GM19351 (cell line): ENCODE measurements around the gene AFG3L2.

ENCODE experiments used
- ATAC-seq: cut with Tn5 transposase; IDR thresholded peaks from one replicate; pipeline ENCODE4 v1.9.1; 2021; ENCODE audit warnings: mild to moderate bottlenecking, moderate library complexity; ENCODE audit not compliant: unreplicated experiment

The AFG3L2 gene

DNA sequence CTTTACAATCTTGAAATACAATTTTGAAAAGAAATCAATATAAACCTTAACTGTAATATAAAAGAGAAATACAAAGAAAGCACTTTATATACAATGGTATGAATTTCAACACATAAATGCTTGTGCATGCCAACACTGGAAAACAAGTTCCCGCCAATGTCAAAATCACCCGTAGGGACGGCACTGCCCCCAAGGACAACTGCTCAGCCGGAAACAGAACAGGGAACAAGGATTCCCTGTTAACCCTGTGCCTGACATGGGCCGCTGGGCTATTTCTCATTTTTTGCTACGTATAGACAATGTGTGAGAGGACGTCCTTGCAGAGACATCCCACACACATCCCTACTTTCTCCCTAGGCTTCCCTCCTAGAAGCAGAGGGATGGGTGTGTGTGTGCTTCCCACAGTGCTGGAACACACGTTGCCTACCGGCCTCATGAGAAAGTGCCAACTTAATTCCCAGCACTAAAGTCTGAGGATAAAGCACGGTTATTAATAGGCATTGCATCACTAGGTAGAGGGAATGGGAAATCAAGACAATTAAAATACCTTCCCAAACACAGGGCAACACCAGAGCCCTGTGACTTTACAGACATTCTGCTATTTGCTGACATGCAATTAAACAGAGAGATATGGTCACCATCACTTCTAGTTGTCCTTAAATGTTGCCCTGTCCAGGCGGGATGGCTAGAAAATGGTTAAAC lies 14.4 kb downstream of the AFG3L2 start:
- ATAC-seq = no peak

- ATAC-seq = no peak
Measured at GRCh38 chr18:12361770-12362378, 15.2 kb downstream of the AFG3L2 start.

GRCh38 chr18:12359515-12359927 lies 17.5 kb downstream of the AFG3L2 start:
- ATAC-seq = no peak

DNA sequence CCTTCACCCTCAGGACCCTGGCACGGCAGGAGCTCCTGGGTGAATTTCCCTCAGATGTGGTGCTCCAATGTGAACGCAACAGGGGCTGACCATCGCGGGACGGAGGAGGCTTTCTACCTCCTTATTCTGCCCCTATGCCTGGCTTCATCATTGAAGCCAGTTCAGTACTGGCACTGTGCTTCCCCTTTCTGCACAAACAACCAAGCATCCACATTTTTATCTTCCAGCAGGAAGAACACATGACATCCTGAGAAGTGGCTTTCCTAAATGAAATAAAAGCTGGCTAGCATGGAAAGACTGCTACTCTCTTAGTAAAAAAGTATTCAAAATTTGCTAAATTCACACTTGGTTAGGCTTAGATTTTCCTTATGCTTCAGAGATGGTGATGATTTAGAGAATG lies 24.8 kb downstream of the AFG3L2 start:
- ATAC-seq = no peak

GRCh38 chr18:12347895-12348294 lies 29.1 kb downstream of the AFG3L2 start:
- ATAC-seq = no peak

GRCh38 chr18:12346240-12346565 lies 30.8 kb downstream of the AFG3L2 start:
- no peak for ATAC-seq

- ATAC-seq = no peak
Measured at GRCh38 chr18:12345491-12346239, 31.4 kb downstream of the AFG3L2 start.

DNA sequence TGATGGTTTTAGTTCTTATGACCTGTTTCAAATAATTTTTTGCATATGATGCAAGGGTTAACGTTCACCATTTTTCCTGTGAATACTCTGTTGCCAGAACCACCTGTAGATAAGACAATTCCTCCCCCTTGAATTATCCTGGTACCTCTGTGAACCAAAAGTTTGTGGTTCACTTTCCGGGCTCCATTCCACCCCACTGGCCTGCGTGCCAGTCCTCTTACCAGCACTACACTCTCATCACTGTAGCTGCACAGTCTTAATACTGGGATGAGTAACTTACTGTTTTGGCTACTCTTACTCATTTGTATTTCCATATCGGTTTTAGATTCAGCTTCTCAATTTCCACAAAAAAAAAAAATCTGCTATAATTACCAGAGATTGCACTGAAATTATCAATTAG lies 34.4 kb downstream of the AFG3L2 start:
- no peak for ATAC-seq

GRCh38 chr18:12340945-12341660 lies 35.9 kb downstream of the AFG3L2 start:
- no peak for ATAC-seq

DNA sequence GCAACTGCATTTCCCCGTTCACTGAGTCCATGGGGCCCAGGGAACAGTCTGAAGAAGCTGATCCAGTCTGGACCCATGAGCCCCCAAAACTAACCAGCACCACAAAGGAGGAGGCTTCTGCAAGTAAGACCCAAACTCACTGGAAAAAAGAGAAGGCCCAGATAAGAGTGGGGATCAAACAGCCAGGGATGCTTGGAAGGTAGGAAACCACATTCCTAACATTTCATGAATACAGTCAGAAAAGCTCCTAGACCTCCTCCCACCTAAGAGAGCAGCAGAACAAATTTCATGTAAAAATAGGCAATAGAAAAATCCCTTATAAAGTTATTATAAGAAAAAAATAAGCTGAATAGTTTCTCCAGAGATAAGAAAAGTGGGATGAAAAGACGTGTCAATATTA lies 38.6 kb downstream of the AFG3L2 start:
- no peak for ATAC-seq

- ATAC-seq = no peak
Measured at GRCh38 chr18:12336887-12337286, 40.1 kb downstream of the AFG3L2 start.

DNA sequence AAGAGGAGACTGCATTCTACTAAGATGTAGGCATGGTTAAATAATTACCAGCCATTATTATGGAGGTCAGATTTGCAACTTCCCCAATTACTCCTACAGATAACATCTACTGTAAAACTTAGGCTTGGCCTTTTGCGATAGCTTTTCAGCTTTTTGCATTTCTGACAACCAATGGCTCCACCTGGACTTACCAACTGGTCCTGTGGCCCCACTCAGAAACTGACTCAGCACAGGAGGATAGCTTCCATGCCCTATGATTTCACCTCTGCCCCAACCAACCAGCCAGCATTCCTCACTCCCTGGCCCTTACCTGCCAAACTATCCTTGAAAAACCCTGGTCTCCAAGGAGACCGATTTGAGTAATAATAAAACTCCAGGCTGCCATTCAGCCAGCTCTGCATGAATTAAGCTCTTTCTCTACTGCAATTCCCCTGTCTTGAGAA lies 40.8 kb downstream of the AFG3L2 start:
- ATAC-seq = no peak

DNA sequence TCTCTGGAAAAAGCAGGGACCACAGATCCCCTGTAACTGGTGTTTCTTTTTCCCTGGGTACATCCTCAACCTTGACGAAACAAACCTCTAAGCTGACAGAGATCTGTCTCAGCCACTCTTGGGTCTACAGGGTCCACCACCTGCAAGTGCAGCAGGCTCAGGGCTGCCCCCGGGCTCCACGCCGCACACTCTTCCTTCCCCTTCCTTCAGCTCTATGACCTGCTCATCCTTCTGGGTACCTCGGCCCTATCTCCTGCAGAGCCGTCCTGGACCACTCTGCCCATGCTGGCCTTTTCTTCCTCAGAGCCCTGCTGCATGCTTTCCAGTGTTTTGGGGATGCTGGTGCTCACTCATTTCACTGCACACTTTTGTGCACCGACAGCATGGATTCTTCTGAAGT lies 41.5 kb downstream of the AFG3L2 start:
- no peak for ATAC-seq

DNA sequence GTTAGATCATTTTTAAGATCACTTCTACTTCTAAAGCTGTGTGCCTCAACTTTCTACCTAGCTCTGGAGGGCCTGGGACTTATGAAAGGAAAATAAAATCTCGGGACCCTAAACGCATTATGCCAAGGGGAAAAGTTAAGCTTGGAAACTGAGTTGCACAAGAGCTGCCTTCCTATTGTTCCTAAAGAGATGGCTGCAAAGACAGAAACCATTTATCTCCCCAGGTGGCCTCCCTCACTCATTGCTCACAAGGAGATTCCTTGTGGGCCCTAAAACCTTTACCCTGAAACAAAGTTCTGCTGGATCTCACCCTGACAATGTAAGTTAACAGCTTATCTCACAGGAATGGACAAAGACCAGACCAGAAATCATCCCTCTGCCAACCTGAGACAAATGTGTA lies 42.2 kb downstream of the AFG3L2 start:
- ATAC-seq = no peak

DNA sequence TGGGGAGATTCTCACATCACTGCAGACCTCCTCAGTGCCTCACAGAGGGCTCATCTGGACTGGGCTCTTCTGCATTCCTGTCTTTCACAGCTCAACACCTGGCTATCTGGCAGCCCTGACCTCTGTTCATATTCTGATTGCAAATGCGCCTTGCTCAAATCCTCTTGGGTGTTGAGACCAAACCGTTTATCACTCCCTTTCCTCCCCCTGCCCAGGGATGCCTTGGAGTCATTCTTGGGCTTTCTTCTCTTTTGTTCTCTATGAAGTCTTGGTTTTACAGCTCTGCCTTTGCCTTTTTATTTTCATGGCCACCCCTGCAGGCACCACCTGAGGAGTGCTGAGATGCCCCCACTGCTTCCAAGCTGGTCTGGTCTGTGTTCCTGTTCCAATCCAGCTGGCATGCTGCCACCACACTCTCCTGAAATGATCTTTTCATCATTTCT lies 42.6 kb downstream of the AFG3L2 start:
- ATAC-seq = no peak

DNA sequence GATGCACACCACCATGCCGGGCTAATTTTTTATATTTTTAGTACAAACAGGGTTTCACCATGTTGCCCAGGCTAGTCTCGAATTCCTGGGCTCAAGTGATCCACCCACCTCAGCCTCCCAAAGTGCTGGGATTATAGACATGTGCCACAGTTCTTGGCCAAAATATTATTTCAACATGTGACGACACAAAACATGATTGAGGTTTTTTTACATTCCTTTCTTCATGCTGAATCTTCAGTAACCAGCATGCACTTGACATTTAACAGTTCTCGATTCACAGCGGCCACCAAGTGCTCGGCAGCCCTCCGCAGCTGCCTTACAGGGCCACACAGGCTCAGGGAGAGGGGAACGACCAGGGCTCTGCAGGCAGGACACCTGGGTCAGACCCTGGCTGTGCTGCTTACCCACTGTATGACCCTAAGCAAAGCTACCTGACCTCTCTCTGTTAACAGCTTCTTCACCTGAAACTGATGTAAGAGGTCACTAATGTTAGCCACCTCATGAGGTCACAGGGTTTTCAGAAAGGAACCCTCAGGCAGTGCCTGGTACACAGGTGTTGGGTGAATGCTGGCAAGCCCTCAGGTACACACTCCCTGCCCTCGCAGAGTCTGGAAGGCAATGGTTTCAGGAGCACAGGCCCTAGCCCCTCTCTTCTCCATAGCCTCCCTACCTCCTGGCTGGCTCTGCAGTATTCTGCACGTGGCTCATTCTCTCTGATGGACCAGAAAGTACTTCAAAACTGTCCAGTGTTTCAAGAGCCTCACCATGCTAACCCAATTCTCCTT lies 43.3 kb downstream of the AFG3L2 start:
- no peak for ATAC-seq

GRCh38 chr18:12330766-12331165 lies 46.3 kb downstream of the AFG3L2 start:
- ATAC-seq = no peak

DNA sequence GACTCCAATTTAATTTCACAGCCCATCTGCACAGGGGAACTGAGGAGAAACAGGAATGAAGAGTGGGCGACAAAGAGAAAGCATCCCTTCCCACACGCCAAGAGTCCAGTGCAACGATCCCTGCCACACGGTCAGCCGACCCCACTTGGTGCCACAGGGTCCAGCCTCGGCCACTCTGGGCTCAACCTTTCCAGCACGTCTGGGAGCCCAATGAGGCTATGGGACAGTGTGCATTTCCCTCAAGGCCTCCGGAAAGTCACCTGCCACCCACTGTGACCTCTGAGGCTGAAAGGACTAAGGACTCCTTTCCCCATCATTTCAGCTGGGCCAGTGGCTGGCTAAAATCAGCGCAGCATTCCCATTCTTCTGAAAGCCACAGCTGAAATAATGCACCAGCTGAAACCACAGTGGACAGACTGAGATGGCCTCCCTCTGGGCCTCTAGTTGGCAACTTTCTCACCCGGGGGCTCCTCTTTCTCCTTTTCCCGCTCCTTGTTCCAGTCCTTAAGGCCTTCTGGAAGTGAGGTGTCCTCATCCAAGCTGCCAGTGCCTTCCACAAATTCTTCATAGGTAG lies 47.8 kb downstream of the AFG3L2 start:
- ATAC-seq = no peak

DNA sequence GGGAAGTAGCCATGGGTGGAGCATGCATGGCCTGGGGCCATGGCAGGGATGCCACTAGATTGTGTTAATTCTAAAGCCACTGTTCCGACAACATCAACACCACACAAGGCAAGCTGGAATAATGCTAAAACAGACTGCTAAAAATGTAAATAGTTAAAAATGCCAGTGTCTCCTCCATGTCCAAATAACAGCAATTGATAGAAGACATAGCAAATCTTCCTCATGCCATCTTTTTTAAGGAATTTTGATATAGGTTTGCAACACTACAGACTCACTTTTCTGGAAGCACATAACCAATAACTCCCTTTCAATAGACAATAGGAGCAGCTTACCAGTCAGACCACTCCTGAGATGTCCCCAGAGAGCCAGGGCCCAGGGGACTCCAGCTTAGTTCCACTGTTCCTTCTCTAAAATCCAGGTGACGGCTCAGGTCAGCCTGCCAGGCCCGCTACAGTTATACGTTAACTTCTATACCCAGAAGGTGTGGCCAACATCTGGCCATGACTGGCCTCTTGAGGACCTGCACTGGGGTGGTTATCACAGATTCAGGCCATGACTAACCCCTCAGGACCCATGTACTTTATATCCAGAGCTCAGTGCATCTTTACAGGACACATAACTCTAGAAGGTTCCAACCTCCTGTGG lies 48.7 kb downstream of the AFG3L2 start:
- ATAC-seq = no peak
